GM19452 (cell line): ENCODE results near the gene GPR183.

Source experiments
- ATAC-seq: cut with Tn5 transposase; IDR thresholded peaks from one replicate; pipeline ENCODE4 v1.9.1; 2021; ENCODE audit not compliant: unreplicated experiment

The GPR183 gene

GRCh38 chr13:99339736-99340397 lies 32.7 kb upstream of the GPR183 start:
- no peak for ATAC-seq

GRCh38 chr13:99339230-99339721 lies 32.1 kb upstream of the GPR183 start:
- no peak for ATAC-seq

- ATAC-seq: peak; percentile 61
Observed at GRCh38 chr13:99335603-99336002, 28.4 kb upstream of the GPR183 start.

- ATAC-seq: no peak
Observed at GRCh38 chr13:99335087-99335486, 27.9 kb upstream of the GPR183 start.

- no peak for ATAC-seq
Observed at GRCh38 chr13:99334221-99334620, 27.0 kb upstream of the GPR183 start.

- ATAC-seq: no peak
Observed at GRCh38 chr13:99332456-99332855, 25.3 kb upstream of the GPR183 start.

GRCh38 chr13:99331881-99332293 lies 24.7 kb upstream of the GPR183 start:
- peak; percentile 89 for ATAC-seq

- no peak for ATAC-seq
Observed at GRCh38 chr13:99330942-99331341, 23.7 kb upstream of the GPR183 start.

- no peak for ATAC-seq
Observed at GRCh38 chr13:99329477-99329876, 22.3 kb upstream of the GPR183 start.

- ATAC-seq: no peak
Observed at GRCh38 chr13:99327761-99328160, 20.6 kb upstream of the GPR183 start.

GRCh38 chr13:99327126-99327525 lies 19.9 kb upstream of the GPR183 start:
- ATAC-seq: no peak

GRCh38 chr13:99326012-99326411 lies 18.8 kb upstream of the GPR183 start:
- ATAC-seq: no peak

GRCh38 chr13:99323488-99323887 lies 16.3 kb upstream of the GPR183 start:
- ATAC-seq: no peak

GRCh38 chr13:99322297-99323103 lies 15.3 kb upstream of the GPR183 start:
- peak; percentile 92 for ATAC-seq

- no peak for ATAC-seq
Observed at GRCh38 chr13:99321709-99322108, 14.5 kb upstream of the GPR183 start.

- ATAC-seq: no peak
Observed at GRCh38 chr13:99320693-99321481, 13.7 kb upstream of the GPR183 start.

- no peak for ATAC-seq
Observed at GRCh38 chr13:99316657-99317256, 9.6 kb upstream of the GPR183 start.

GRCh38 chr13:99316224-99316623 lies 9.0 kb upstream of the GPR183 start:
- no peak for ATAC-seq

GRCh38 chr13:99315186-99315585 lies 8.0 kb upstream of the GPR183 start:
- ATAC-seq: no peak

GRCh38 chr13:99314640-99315176 lies 7.5 kb upstream of the GPR183 start:
- no peak for ATAC-seq

- no peak for ATAC-seq
Observed at GRCh38 chr13:99313941-99314340, 6.7 kb upstream of the GPR183 start.
